Mesendoderm (in vitro differentiated cells): ENCODE measurements around the gene DHX35.

Experiments
- DNase-seq: peaks from one replicate; pipeline ENCODE4 v3.0.0; 2013
- H2AK5ac ChIP-seq: 2 replicates; pipeline ENCODE4 v1.6.1; 2013; ENCODE audit warnings: low read length, inconsistent platforms
- H2BK120ac ChIP-seq: 2 replicates; pipeline ENCODE4 v1.6.1; 2013; ENCODE audit warnings: low read depth, mild to moderate bottlenecking, low read length, moderate library complexity, mixed read lengths
- H2BK15ac ChIP-seq: replicated peaks from 2 replicates; pipeline ENCODE4 v1.6.1; 2013; ENCODE audit warnings: low read depth, mild to moderate bottlenecking, moderate library complexity
- H2BK5ac ChIP-seq: 2 replicates; pipeline ENCODE4 v1.6.1; 2013; ENCODE audit warnings: low read length, inconsistent platforms
- H3K18ac ChIP-seq: 2 replicates; pipeline ENCODE4 v1.6.1; 2013; ENCODE audit warnings: mild to moderate bottlenecking, low read length, mixed read lengths
- H3K23ac ChIP-seq: one replicate; pipeline ENCODE4 v1.6.1; 2013; ENCODE audit warnings: low read length
- H3K27ac ChIP-seq: 2 replicates; pipeline ENCODE4 v1.5.1; 2013; ENCODE audit warnings: low read depth, mild to moderate bottlenecking, inconsistent platforms, low read length, moderate library complexity
- H3K27me3 ChIP-seq: 2 replicates; pipeline ENCODE4 v1.6.1; 2013; ENCODE audit warnings: low read length, control low read depth, mild to moderate bottlenecking, inconsistent platforms; ENCODE audit not compliant: insufficient read depth, poor library complexity
- H3K36me3 ChIP-seq: 2 replicates; pipeline ENCODE4 v1.6.1; 2013; ENCODE audit warnings: low read length, inconsistent platforms; ENCODE audit not compliant: control insufficient read depth, insufficient read depth
- H3K4ac ChIP-seq: one replicate; pipeline ENCODE4 v1.6.1; 2013; ENCODE audit warnings: low read depth, mild to moderate bottlenecking, low read length, moderate library complexity
- H3K4me1 ChIP-seq: 2 replicates; pipeline ENCODE4 v1.6.1; 2013; ENCODE audit warnings: low read depth, low read length, inconsistent platforms; ENCODE audit not compliant: control insufficient read depth
- H3K4me2 ChIP-seq: 2 replicates; pipeline ENCODE4 v1.6.1; 2013; ENCODE audit warnings: low read length
- H3K4me3 ChIP-seq: 2 replicates; pipeline ENCODE4 v1.5.1; 2013; ENCODE audit warnings: mild to moderate bottlenecking, low read length
- H3K56ac ChIP-seq: one replicate; pipeline ENCODE4 v1.6.1; 2013; ENCODE audit warnings: low read length
- H3K79me1 ChIP-seq: 2 replicates; pipeline ENCODE4 v1.6.1; 2013; ENCODE audit warnings: low read length, inconsistent platforms
- H3K79me2 ChIP-seq: 2 replicates; pipeline ENCODE4 v1.6.1; 2013; ENCODE audit warnings: mild to moderate bottlenecking, low read length; ENCODE audit not compliant: control insufficient read depth, insufficient read depth
- H3K9ac ChIP-seq: 2 replicates; pipeline ENCODE4 v1.6.1; 2013; ENCODE audit warnings: low read length, inconsistent platforms
- H4K5ac ChIP-seq: one replicate; pipeline ENCODE4 v1.6.1; 2013; ENCODE audit warnings: low read length
- H4K8ac ChIP-seq: one replicate; pipeline ENCODE4 v1.6.1; 2013; ENCODE audit warnings: low read depth, mild to moderate bottlenecking, control low read depth, low read length, moderate library complexity
- WGBS: extraction: QIAGEN DNeasy Blood & Tissue Kit; methylation state at CpG from one replicate; pipeline ENCODE4 v1.1.7; 2013; ENCODE audit warnings: low lambda C conversion rate, missing lambda C conversion rate; ENCODE audit not compliant: insufficient coverage; ENCODE audit errors: extremely low coverage; 5-methylcytosine and 5-hydroxymethylcytosine counted together

The DHX35 gene

DNA sequence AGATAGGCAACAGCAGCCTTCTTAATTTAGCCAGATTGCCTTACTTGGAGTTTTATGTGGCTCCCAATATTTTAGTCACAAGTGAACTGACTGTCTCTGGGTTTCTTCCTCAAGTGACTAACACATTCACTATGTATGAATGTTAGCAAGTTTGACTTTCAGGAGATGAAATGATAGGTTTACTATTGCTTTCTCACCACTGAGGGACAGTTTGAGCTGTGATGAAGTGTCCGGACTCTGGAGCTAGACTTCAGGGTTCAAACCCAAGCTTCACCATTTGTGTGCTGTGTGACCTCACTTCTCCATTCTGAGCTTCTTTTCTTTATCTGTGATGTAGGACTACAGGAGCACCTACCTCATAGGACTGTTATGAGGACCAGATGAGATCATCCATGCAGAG is 8.2 kb downstream of the DHX35 start:
- Histone ChIP-seq H3K9ac (no peak overlapping the region), H3K27me3 (no peaks in the 10 kb centered on the region), H3K27ac (no peak overlapping the region), H2AK5ac (no peak overlapping the region), H3K4me1 (no peaks in the 10 kb centered on the region), H3K4ac (no peak overlapping the region), H4K5ac (no peak overlapping the region), H2BK5ac (no peak overlapping the region), H3K23ac (no peak overlapping the region), H3K4me3 (no peak overlapping the region), H3K79me1 (peaks cover 10% of the 10 kb centered on the region), H3K79me2 (peaks cover 3% of the 10 kb centered on the region), H3K4me2 (no peak overlapping the region), H3K18ac (no peak overlapping the region), H4K8ac (no peak overlapping the region), H3K56ac (no peak overlapping the region), H2BK15ac (no peak overlapping the region), H3K36me3 (no peaks in the 10 kb centered on the region), H2BK120ac (no peak overlapping the region)
- no peak for DNase-seq
- WGBS, result no CpG with 5 or more reads among the region's 1 CpG

GRCh38 chr20:38973107-38973506 is 11.0 kb downstream of the DHX35 start:
- Histone ChIP-seq H4K5ac (no peak overlapping the region), H3K4ac (no peak overlapping the region), H2AK5ac (no peak overlapping the region), H2BK120ac (no peak overlapping the region), H3K4me1 (no peaks in the 10 kb centered on the region), H3K4me3 (no peak overlapping the region), H2BK5ac (no peak overlapping the region), H3K4me2 (no peak overlapping the region), H3K18ac (no peak overlapping the region), H3K79me1 (no peaks in the 10 kb centered on the region), H3K27ac (no peak overlapping the region), H3K36me3 (no peaks in the 10 kb centered on the region), H3K27me3 (no peaks in the 10 kb centered on the region), H3K56ac (no peak overlapping the region), H3K79me2 (no peaks in the 10 kb centered on the region), H3K9ac (no peak overlapping the region), H4K8ac (no peak overlapping the region), H3K23ac (no peak overlapping the region), H2BK15ac (no peak overlapping the region)
- no peak for DNase-seq

GRCh38 chr20:38973645-38974044 is 11.5 kb downstream of the DHX35 start:
- H3K9ac ChIP-seq, result no peak overlapping the region
- no peak for DNase-seq

DNA sequence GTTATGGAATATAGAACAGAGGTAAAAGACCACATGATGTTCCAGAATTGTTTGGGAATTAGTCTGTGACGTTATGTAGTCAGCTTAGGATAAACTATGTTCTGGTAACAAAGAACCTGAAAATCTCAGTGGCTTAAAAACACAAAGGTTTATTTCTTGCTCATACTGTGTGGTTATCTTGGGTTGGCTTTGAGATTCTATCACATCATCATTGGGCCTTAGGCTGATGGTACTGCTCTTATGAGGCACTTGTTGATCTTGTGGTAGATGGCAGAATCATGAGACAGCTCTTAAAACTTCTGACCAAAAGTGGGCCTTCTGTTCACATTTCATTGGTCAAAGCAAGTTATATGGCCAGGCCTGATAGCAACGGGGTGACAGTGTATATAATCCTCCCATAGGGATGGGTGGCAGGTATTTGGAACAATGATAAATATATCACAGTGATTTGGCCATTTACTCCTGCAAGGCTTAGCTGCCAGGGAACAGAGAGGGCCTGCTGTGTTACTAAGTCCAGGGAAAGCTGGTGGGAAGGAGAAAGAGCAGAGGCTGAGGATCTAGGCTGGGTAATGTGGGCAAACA is 13.5 kb downstream of the DHX35 start:
- no peaks in the 10 kb centered on the region for H3K27me3 ChIP-seq
- H3K79me1 ChIP-seq, result no peaks in the 10 kb centered on the region
- no peak overlapping the region for H4K8ac ChIP-seq
- H3K4me1 ChIP-seq, result no peaks in the 10 kb centered on the region
- H4K5ac ChIP-seq, result no peak overlapping the region
- H3K4me2 ChIP-seq, result no peak overlapping the region
- no peak overlapping the region for H3K27ac ChIP-seq
- no CpG with 5 or more reads among the region's 2 CpGs for WGBS
- H3K36me3 ChIP-seq, result no peaks in the 10 kb centered on the region
- no peak overlapping the region for H3K56ac ChIP-seq
- H3K4me3 ChIP-seq, result no peak overlapping the region
- H3K4ac ChIP-seq, result no peak overlapping the region
- no peak overlapping the region for H2BK5ac ChIP-seq
- no peak overlapping the region for H2BK120ac ChIP-seq
- no peak overlapping the region for H2AK5ac ChIP-seq
- DNase-seq, result no peak
- no peak overlapping the region for H3K9ac ChIP-seq
- no peaks in the 10 kb centered on the region for H3K79me2 ChIP-seq
- no peak overlapping the region for H3K23ac ChIP-seq
- no peak overlapping the region for H3K18ac ChIP-seq
- H2BK15ac ChIP-seq, result no peak overlapping the region

More at GRCh38 chr20:38973645-38974044, 11.5 kb downstream of the DHX35 start:
- Histone ChIP-seq H2BK15ac (no peak overlapping the region), H3K4me3 (no peak overlapping the region), H3K79me2 (no peaks in the 10 kb centered on the region), H2BK120ac (no peak overlapping the region), H3K56ac (no peak overlapping the region), H3K23ac (no peak overlapping the region), H3K4me2 (no peak overlapping the region), H3K27ac (no peak overlapping the region), H4K5ac (no peak overlapping the region), H3K27me3 (no peaks in the 10 kb centered on the region), H3K4me1 (no peaks in the 10 kb centered on the region), H2AK5ac (no peak overlapping the region), H3K18ac (no peak overlapping the region), H2BK5ac (no peak overlapping the region), H3K79me1 (no peaks in the 10 kb centered on the region), H4K8ac (no peak overlapping the region), H3K36me3 (no peaks in the 10 kb centered on the region), H3K4ac (no peak overlapping the region)
- WGBS, result no CpG with 5 or more reads among the region's 5 CpGs

DNA sequence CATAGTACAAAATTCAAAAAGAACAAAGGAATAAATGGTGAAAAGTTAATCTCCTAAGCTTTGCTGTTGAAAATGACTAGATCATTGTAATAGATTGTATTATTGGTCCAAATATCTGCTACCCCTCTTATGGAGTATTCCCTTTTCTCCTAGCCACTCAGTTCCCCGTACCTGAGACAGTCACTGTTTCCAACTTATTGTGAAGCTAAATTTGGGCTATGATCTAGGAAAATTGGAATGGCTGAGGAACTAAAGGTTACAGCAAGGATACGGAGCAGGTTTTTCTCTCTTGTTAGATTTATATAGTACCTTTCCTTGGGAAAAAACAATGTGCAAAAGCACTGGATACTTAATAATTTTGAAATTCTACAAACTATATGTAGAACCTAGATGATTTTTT is 17.3 kb downstream of the DHX35 start:
- H4K8ac ChIP-seq, result no peak overlapping the region
- H3K9ac ChIP-seq, result no peak overlapping the region
- H3K27ac ChIP-seq, result no peak overlapping the region
- H2BK5ac ChIP-seq, result no peak overlapping the region
- no peaks in the 10 kb centered on the region for H3K36me3 ChIP-seq
- H3K4ac ChIP-seq, result no peak overlapping the region
- no peaks in the 10 kb centered on the region for H3K79me1 ChIP-seq
- no peak overlapping the region for H3K56ac ChIP-seq
- no peak overlapping the region for H3K4me3 ChIP-seq
- H2AK5ac ChIP-seq, result no peak overlapping the region
- no peaks in the 10 kb centered on the region for H3K27me3 ChIP-seq
- no peak overlapping the region for H3K4me2 ChIP-seq
- H3K4me1 ChIP-seq, result no peaks in the 10 kb centered on the region
- H2BK15ac ChIP-seq, result no peak overlapping the region
- no peak overlapping the region for H3K18ac ChIP-seq
- H2BK120ac ChIP-seq, result no peak overlapping the region
- no peak overlapping the region for H4K5ac ChIP-seq
- H3K79me2 ChIP-seq, result no peaks in the 10 kb centered on the region
- H3K23ac ChIP-seq, result no peak overlapping the region
- DNase-seq, result no peak
- WGBS, result no CpG with 5 or more reads among the region's 2 CpGs

- H3K18ac ChIP-seq, result no peak overlapping the region
- H3K79me2 ChIP-seq, result no peaks in the 10 kb centered on the region
- no peak overlapping the region for H3K23ac ChIP-seq
- no peak overlapping the region for H3K4me3 ChIP-seq
- H4K8ac ChIP-seq, result no peak overlapping the region
- no peak for DNase-seq
- H2AK5ac ChIP-seq, result no peak overlapping the region
- H3K36me3 ChIP-seq, result no peaks in the 10 kb centered on the region
- WGBS, result no CpG with 5 or more reads among the region's 3 CpGs
- no peak overlapping the region for H3K4me2 ChIP-seq
- H3K27ac ChIP-seq, result no peak overlapping the region
- no peaks in the 10 kb centered on the region for H3K27me3 ChIP-seq
- no peak overlapping the region for H3K9ac ChIP-seq
- no peak overlapping the region for H3K56ac ChIP-seq
- no peaks in the 10 kb centered on the region for H3K4me1 ChIP-seq
- H2BK5ac ChIP-seq, result no peak overlapping the region
- H2BK15ac ChIP-seq, result no peak overlapping the region
- no peak overlapping the region for H3K4ac ChIP-seq
- no peaks in the 10 kb centered on the region for H3K79me1 ChIP-seq
- H4K5ac ChIP-seq, result no peak overlapping the region
- no peak overlapping the region for H2BK120ac ChIP-seq
Measured at GRCh38 chr20:38979842-38980241, 17.7 kb downstream of the DHX35 start.
